GM12865 (cell line): ENCODE results near the gene CIDEB.

Experiments
- DNase-seq: peaks from one replicate; pipeline ENCODE4 v3.0.0; 2010; ENCODE audit warnings: low read depth
- H3K4me3 ChIP-seq: 2 replicates; pipeline ENCODE4 v1.5.1; 2011; ENCODE audit warnings: mild to moderate bottlenecking, low read depth, low read length, control low read depth
- CTCF ChIP-seq: IDR thresholded peaks from 2 replicates; pipeline ENCODE4 v1.5.1; 2011; ENCODE audit warnings: low read length, control low read depth, low read depth, inconsistent platforms; ENCODE audit not compliant: insufficient read depth; ENCODE audit errors: missing control alignments

Gene CIDEB

DNA sequence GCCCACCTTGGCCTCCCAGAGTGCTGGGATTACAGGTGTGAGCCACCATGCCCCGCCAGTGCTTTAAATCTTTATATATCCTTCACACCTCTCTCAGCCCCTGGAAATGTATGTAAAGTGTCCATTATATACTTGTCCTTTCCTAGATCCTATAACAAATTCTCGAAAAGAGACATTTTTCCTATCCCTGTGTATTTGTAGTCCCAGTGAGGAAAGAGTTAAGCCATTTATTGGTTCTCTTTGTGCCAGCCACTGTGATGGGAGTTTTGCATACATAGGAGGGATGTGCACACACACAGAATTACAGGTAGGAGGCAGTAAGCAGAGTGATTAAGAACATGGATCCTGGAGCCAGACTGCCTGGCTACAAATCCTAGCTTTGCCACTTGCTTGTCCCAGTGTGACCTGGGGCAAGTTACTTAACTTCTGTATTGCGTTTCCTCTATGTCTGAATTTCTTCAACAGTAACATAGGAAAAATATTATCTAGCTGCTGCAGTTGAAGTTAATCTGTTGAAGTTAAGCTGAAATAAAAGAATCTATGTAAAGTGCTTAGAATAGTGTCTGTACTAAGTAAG lies 34.3 kb downstream of the CIDEB start:
- TF ChIP-seq CTCF, result peak; percentile 8
- peak overlapping the region; percentile 21; the same call in 1 of the 2 replicates for H3K4me3 ChIP-seq
- DNase-seq, result peak; percentile 38

DNA sequence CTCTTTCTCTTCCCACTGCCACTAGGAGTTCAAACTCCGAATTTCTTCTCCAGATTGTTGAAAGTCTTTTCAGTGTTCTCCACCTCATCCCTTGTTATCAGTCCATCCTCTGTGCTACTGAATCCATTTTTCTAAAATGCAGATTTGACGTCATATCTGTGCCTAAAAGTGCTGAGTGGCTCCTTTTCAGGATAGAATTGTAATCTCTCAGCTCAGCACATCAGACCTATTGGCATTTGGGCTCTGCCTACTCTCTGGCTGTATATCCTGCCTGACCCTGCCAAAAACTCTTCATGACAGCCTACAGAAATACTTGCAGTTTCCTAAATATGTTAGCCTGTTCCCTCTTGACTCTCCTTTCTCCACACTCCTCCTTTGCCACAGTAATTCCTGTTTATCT lies 35.3 kb downstream of the CIDEB start:
- DNase-seq, result no peak
- no peak for TF ChIP-seq CTCF

GRCh38 chr14:24271834-24272263 lies 35.9 kb downstream of the CIDEB start:
- DNase-seq, result no peak
- TF ChIP-seq CTCF, result no peak
- peak overlapping the region; percentile 92 for H3K4me3 ChIP-seq

More for the DNA sequence above, 35.3 kb downstream of the CIDEB start:
- no peak overlapping the region; the same call in 1 of the 2 replicates for H3K4me3 ChIP-seq

DNA sequence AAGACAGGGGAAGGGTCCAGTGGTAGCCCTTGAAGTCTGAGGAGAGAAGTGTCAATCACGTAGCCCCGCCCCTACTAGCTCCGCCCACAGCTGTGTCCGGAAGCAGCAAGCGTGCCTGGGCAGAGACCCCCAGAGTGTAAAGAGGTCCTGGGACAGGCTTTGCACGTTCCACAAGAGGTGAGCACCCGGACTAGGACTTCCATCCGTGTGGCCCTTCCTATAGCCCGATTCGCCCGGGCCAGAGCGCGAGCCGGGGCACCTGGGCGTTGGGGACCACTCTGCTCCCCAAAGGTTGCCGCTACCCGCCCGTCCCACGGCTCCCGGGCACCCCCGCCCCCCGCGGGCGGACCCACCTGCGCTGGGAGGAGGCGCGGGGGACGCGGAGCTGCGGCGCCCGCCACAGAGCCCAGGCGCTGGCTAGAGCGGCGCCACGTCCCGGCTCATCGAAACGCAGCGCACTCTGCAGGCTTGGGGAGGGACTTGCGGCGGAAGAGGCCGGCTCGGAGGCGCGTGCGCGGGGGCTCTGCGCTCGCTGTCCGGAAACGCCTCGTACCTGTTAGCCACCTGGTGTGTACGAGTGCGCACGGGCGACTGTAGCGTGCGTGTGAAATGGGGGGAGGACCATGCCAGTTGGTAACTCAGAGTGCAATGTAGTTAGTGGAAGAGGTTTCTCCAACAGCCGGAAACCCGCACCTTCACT lies 36.5 kb downstream of the CIDEB start, which contains the start of gene RABGGTA:
TSS of gene RABGGTA (minus strand) at position 464 of the 700 bp plus-strand sequence. CDS start 482 bp downstream, outside the sequence.
- TF ChIP-seq CTCF, result peak; percentile 88
- peak; percentile 98 for DNase-seq
- peak within 1 kb of the TSS; percentile 92 for H3K4me3 ChIP-seq

DNA sequence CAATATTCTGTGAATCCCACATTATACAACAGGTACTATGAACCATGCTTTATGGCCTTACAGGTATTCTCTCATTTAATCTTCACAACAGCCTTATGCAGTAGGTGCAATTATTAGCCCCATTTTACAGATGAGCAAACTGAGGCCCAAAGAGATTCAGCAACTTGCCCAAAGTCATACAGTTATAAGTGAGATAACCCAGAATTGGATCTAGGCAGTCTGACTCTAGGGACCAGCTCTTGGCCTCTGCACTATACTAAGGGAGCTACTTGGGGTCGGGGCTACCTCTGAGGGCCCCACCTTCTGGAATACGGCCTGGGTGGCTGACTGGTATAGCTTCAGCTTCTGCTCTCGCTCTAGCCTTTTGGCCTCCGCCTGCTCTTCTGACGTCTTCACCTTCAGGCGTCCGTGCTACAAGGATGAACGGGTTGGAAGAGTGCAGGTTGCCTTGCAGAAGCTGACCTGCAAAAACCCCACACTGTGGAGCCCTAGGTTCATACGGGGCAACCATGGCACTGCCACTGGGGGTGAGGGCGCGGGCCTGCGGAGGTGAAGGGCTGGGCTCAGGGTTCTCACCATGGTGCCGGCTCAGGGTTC lies 37.1 kb downstream of the CIDEB start:
- DNase-seq, result no peak
- no peak for TF ChIP-seq CTCF

DNA sequence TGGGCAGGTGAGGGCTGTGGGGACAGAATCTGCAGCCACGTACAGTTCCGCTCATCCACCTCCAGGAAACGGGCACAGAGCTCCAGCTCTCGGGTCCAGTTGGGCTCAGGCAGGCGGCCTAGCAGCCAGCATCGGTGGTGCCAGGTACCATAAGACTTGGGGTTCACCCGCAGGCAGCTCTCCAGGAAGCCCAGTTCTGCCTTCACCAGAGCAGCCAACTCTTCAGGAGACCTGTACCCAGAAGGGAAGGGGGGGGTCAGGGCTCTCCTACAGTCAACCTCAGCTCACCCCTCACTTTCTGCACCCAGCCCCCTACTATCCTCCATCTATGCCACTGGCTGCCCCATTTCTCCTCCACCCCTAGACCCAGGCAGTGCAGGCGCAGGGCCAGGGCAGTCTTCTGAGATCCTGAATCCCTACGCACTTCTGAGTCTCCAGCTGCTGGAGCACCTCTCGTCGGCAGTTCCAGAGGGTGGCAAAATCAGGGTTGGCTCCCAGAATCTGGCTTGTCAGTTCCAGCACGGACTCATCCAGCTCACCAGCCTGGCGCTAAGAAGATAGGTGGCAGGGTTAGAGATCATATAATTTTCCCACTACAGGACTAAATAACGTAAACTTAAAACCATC lies 37.8 kb downstream of the CIDEB start:
- H3K4me3 ChIP-seq, result no peak overlapping the region; the same call in 1 of the 2 replicates
- no peak for TF ChIP-seq CTCF
- DNase-seq, result no peak

More for the DNA sequence above, 37.1 kb downstream of the CIDEB start:
- H3K4me3 ChIP-seq, result peak overlapping the region; percentile 92
